ENCODE results near the gene PROSER2.
"Not testable (repeated sequence)": the region's sequence is repeated elsewhere in the genome, so short reads cannot be mapped to it uniquely, and the experiment has no call there.

Gene PROSER2

GRCh38 chr10:11849911-11850310 lies 26.8 kb downstream of the PROSER2 start (continued):
- no peak for TF ChIP-seq TOX (CRISPR knock-in tag; IDR thresholded peaks at IDR 0.05; ENCODE audit: borderline replicate concordance)

- TF ChIP-seq ZNF70 (CRISPR knock-in tag; IDR thresholded peaks at IDR 0.05) (no peak), ARNTL (CRISPR knock-in tag; IDR thresholded peaks at IDR 0.05; ENCODE audit: borderline replicate concordance, low read depth) (no peak), CREB5 (CRISPR knock-in tag; IDR thresholded peaks at IDR 0.05; ENCODE audit: low read depth) (no peak), TOX (CRISPR knock-in tag; IDR thresholded peaks at IDR 0.05; ENCODE audit: borderline replicate concordance) (no peak), ZNF8 (CRISPR knock-in tag; IDR thresholded peaks at IDR 0.05) (no peak)
- no peak for ATAC-seq
Observed at GRCh38 chr10:11851910-11852309, 28.8 kb downstream of the PROSER2 start.

GRCh38 chr10:11852637-11853036 lies 29.5 kb downstream of the PROSER2 start:
- not testable (repeated sequence) for ATAC-seq

GRCh38 chr10:11853468-11853867 lies 30.3 kb downstream of the PROSER2 start:
- no peak for TF ChIP-seq ARNTL (CRISPR knock-in tag; IDR thresholded peaks at IDR 0.05; ENCODE audit: borderline replicate concordance, low read depth)
- no peak for TF ChIP-seq ZFP30 (CRISPR knock-in tag; IDR thresholded peaks at IDR 0.05)
- no peak for TF ChIP-seq TOX (CRISPR knock-in tag; IDR thresholded peaks at IDR 0.05; ENCODE audit: borderline replicate concordance)
- TF ChIP-seq PPARA (CRISPR knock-in tag; IDR thresholded peaks at IDR 0.05; ENCODE audit: borderline replicate concordance): no peak
- TF ChIP-seq ZNF8 (CRISPR knock-in tag; IDR thresholded peaks at IDR 0.05): no peak
- TF ChIP-seq CREB5 (CRISPR knock-in tag; IDR thresholded peaks at IDR 0.05; ENCODE audit: low read depth): no peak
- TF ChIP-seq ZNF70 (CRISPR knock-in tag; IDR thresholded peaks at IDR 0.05): no peak
- no peak for TF ChIP-seq TCF4 (CRISPR knock-in tag; IDR thresholded peaks at IDR 0.05; ENCODE audit: borderline replicate concordance)
- no peak for TF ChIP-seq TSHZ2 (CRISPR knock-in tag; IDR thresholded peaks at IDR 0.05)
- no peak for TF ChIP-seq SNAI2 (CRISPR knock-in tag; IDR thresholded peaks at IDR 0.05)
- TF ChIP-seq ZFP3 (CRISPR knock-in tag; IDR thresholded peaks at IDR 0.05): no peak
- TF ChIP-seq CSDC2 (CRISPR knock-in tag; IDR thresholded peaks at IDR 0.05): no peak
- TF ChIP-seq OSR1 (CRISPR knock-in tag; IDR thresholded peaks at IDR 0.05): no peak
- TF ChIP-seq ISL1 (CRISPR knock-in tag; IDR thresholded peaks at IDR 0.05): no peak
- no peak for TF ChIP-seq GLIS3 (CRISPR knock-in tag; IDR thresholded peaks at IDR 0.05)
- TF ChIP-seq ESRRG (CRISPR knock-in tag; IDR thresholded peaks at IDR 0.05): no peak
- no peak for TF ChIP-seq BACH2 (CRISPR knock-in tag; IDR thresholded peaks at IDR 0.05; ENCODE audit: borderline replicate concordance)
- ATAC-seq: no peak

GRCh38 chr10:11854301-11854700 lies 31.1 kb downstream of the PROSER2 start:
- TF ChIP-seq TCF4 (CRISPR knock-in tag; IDR thresholded peaks at IDR 0.05; ENCODE audit: borderline replicate concordance): no peak
- TF ChIP-seq ZNF70 (CRISPR knock-in tag; IDR thresholded peaks at IDR 0.05): no peak
- no peak for TF ChIP-seq GLIS3 (CRISPR knock-in tag; IDR thresholded peaks at IDR 0.05)
- no peak for TF ChIP-seq PPARA (CRISPR knock-in tag; IDR thresholded peaks at IDR 0.05; ENCODE audit: borderline replicate concordance)
- TF ChIP-seq TSHZ2 (CRISPR knock-in tag; IDR thresholded peaks at IDR 0.05): no peak
- no peak for ATAC-seq
